Astrocyte (in vitro differentiated cells and primary cell): ENCODE measurements around the gene CPN2. TPM values are rescaled to one million over a fixed set of nuclear protein-coding genes. Genes with fewer than 3 reads are reported as not detected.

Experiments
- DNase-seq: peaks from one replicate; pipeline ENCODE4 v3.0.0-alpha.2; 2010; ENCODE audit warnings: low read depth
- FAIRE-seq: peaks from 2 replicates; lab custom pipeline; 2011; peaks lifted over from hg19 to GRCh38; lab: Jason Lieb, UNC
- H2AFZ ChIP-seq: 2 replicates; pipeline ENCODE4 v1.6.0; 2012; ENCODE audit warnings: low read depth, low read length, inconsistent platforms
- H3K27ac ChIP-seq: 2 replicates; pipeline ENCODE4 v1.5.1; 2011; ENCODE audit warnings: low read depth, low read length, inconsistent platforms
- H3K27me3 ChIP-seq: 2 replicates; pipeline ENCODE4 v1.6.0; 2011; ENCODE audit warnings: low read length, inconsistent platforms; ENCODE audit not compliant: insufficient read depth
- H3K36me3 ChIP-seq: 2 replicates; pipeline ENCODE4 v1.5.1; 2011; ENCODE audit warnings: low read length, inconsistent platforms; ENCODE audit not compliant: insufficient read depth
- H3K4me1 ChIP-seq: 2 replicates; pipeline ENCODE4 v1.5.1; 2011; ENCODE audit warnings: low read length, inconsistent platforms; ENCODE audit not compliant: insufficient read depth
- H3K4me2 ChIP-seq: 2 replicates; pipeline ENCODE4 v1.6.0; 2012; ENCODE audit warnings: low read length, inconsistent platforms
- H3K4me3 ChIP-seq: 2 replicates; pipeline ENCODE4 v1.5.1; 2011; ENCODE audit warnings: low read depth, mild to moderate bottlenecking, low read length, inconsistent platforms; ENCODE audit not compliant: insufficient read depth
- H3K79me2 ChIP-seq: 2 replicates; pipeline ENCODE4 v1.6.0; 2012; ENCODE audit warnings: mild to moderate bottlenecking, low read length, inconsistent platforms; ENCODE audit not compliant: insufficient read depth
- H3K9ac ChIP-seq: 2 replicates; pipeline ENCODE4 v1.6.0; 2012; ENCODE audit warnings: mild to moderate bottlenecking, low read length, inconsistent platforms
- H3K9me3 ChIP-seq: 2 replicates; pipeline ENCODE4 v1.5.1; 2012; ENCODE audit warnings: low read depth, mild to moderate bottlenecking, low read length, inconsistent platforms; ENCODE audit not compliant: insufficient read depth
- H4K20me1 ChIP-seq: 2 replicates; pipeline ENCODE4 v1.6.0; 2012; ENCODE audit warnings: low read length, inconsistent platforms; ENCODE audit not compliant: insufficient read depth
- H3K27ac Mint-ChIP-seq: one replicate; pipeline ENCODE4 v1.8.0; 2021; ENCODE audit warnings: mild to moderate bottlenecking, mixed read lengths; ENCODE audit not compliant: unreplicated experiment
- H3K27me3 Mint-ChIP-seq: one replicate; pipeline ENCODE4 v1.8.0; 2021; ENCODE audit warnings: low read depth, mixed read lengths; ENCODE audit not compliant: unreplicated experiment
- H3K36me3 Mint-ChIP-seq: one replicate; pipeline ENCODE4 v1.8.0; 2021; ENCODE audit warnings: low read depth, mixed read lengths; ENCODE audit not compliant: unreplicated experiment
- H3K4me1 Mint-ChIP-seq: one replicate; pipeline ENCODE4 v1.8.0; 2021; ENCODE audit warnings: low read depth, mixed read lengths; ENCODE audit not compliant: unreplicated experiment
- H3K4me3 Mint-ChIP-seq: one replicate; pipeline ENCODE4 v1.8.0; 2021; ENCODE audit warnings: mild to moderate bottlenecking, moderate library complexity, mixed read lengths; ENCODE audit not compliant: unreplicated experiment
- H3K9me3 Mint-ChIP-seq: one replicate; pipeline ENCODE4 v1.8.0; 2021; ENCODE audit warnings: mild to moderate bottlenecking, mixed read lengths; ENCODE audit not compliant: unreplicated experiment
- CTCF ChIP-seq: IDR thresholded peaks from 2 replicates; pipeline ENCODE4 v1.5.1; 2011; ENCODE audit warnings: low read depth, mild to moderate bottlenecking, inconsistent platforms, low read length, moderate library complexity; ENCODE audit not compliant: insufficient read depth
- EZH2 ChIP-seq: IDR thresholded peaks from 2 replicates; pipeline ENCODE4 v1.6.1; 2012; ENCODE audit warnings: mild to moderate bottlenecking, low read length, inconsistent platforms; ENCODE audit not compliant: insufficient read depth
- total RNA-seq: library from RNA; stranded (reverse); gene quantifications from 2 replicates; pipeline ENCODE4 v1.2.1, GENCODE V29; 2021

CPN2 gene
- total RNA-seq, 1 donor from 2014 or later = not detected

GRCh38 chr3:194340757-194341400 lies 10.2 kb downstream of the CPN2 start:
- DNase-seq = no peak
- TF ChIP-seq EZH2 = no peak
- TF ChIP-seq CTCF = no peak
- Histone ChIP-seq H3K4me1 (no peaks in the 10 kb centered on the region), H3K79me2 (no peaks in the 10 kb centered on the region), H4K20me1 (no peaks in the 10 kb centered on the region), H3K36me3 (no peaks in the 10 kb centered on the region), H3K9ac (no peak overlapping the region), H2AFZ (no peak overlapping the region), H3K9me3 (no peaks in the 10 kb centered on the region), H3K4me2 (no peak overlapping the region), H3K27ac (no peak overlapping the region), H3K27me3 (peaks cover 5% of the 10 kb centered on the region), H3K4me3 (no peak overlapping the region)
- peaks cover 1% of the 10 kb centered on the region for H3K4me1 Mint-ChIP-seq
- FAIRE-seq = no peak
- no peaks in the 10 kb centered on the region for H3K36me3 Mint-ChIP-seq
- no peak overlapping the region for H3K4me3 Mint-ChIP-seq
- H3K9me3 Mint-ChIP-seq = no peaks in the 10 kb centered on the region
- H3K27ac Mint-ChIP-seq = no peak overlapping the region
- H3K27me3 Mint-ChIP-seq = peaks cover 51% of the 10 kb centered on the region

GRCh38 chr3:194339840-194340239 lies 11.3 kb downstream of the CPN2 start:
- H3K9ac ChIP-seq = no peak overlapping the region
- no peak for TF ChIP-seq EZH2
- no peak for TF ChIP-seq CTCF
- no peak overlapping the region for H3K4me3 ChIP-seq
- H4K20me1 ChIP-seq = no peaks in the 10 kb centered on the region
- peaks cover 1% of the 10 kb centered on the region for H3K4me1 Mint-ChIP-seq
- no peaks in the 10 kb centered on the region for H3K4me1 ChIP-seq
- no peak overlapping the region for H3K4me2 ChIP-seq
- no peak overlapping the region for H3K27ac Mint-ChIP-seq
- H3K79me2 ChIP-seq = no peaks in the 10 kb centered on the region
- H3K27ac ChIP-seq = no peak overlapping the region
- H3K36me3 Mint-ChIP-seq = no peaks in the 10 kb centered on the region
- no peaks in the 10 kb centered on the region for H3K9me3 Mint-ChIP-seq
- no peaks in the 10 kb centered on the region for H3K9me3 ChIP-seq
- H2AFZ ChIP-seq = no peak overlapping the region
- no peak for DNase-seq
- H3K27me3 Mint-ChIP-seq = peaks cover 45% of the 10 kb centered on the region
- FAIRE-seq = no peak
- H3K27me3 ChIP-seq = peaks cover 5% of the 10 kb centered on the region
- no peak overlapping the region for H3K4me3 Mint-ChIP-seq
- no peaks in the 10 kb centered on the region for H3K36me3 ChIP-seq

GRCh38 chr3:194339356-194339755 lies 11.8 kb downstream of the CPN2 start:
- Histone ChIP-seq H3K27ac (no peak overlapping the region), H3K4me2 (no peak overlapping the region), H3K9me3 (no peaks in the 10 kb centered on the region), H4K20me1 (no peaks in the 10 kb centered on the region), H3K4me1 (no peaks in the 10 kb centered on the region), H3K27me3 (peaks cover 5% of the 10 kb centered on the region), H3K4me3 (no peak overlapping the region), H3K36me3 (no peaks in the 10 kb centered on the region), H3K9ac (no peak overlapping the region), H2AFZ (no peak overlapping the region), H3K79me2 (no peaks in the 10 kb centered on the region)
- no peak for TF ChIP-seq CTCF
- TF ChIP-seq EZH2 = no peak
- no peak for DNase-seq
- Mint-ChIP-seq H3K4me3 (no peak overlapping the region), H3K9me3 (no peaks in the 10 kb centered on the region), H3K4me1 (peaks cover 1% of the 10 kb centered on the region), H3K27me3 (peaks cover 43% of the 10 kb centered on the region), H3K27ac (no peak overlapping the region), H3K36me3 (no peaks in the 10 kb centered on the region)
- FAIRE-seq = no peak
